HG02870 (cell line): ENCODE data around the gene INPP4A.
"Not testable (repeated sequence)": the region's sequence is repeated elsewhere in the genome, so short reads cannot be mapped to it uniquely, and the experiment has no call there.

Experiments
- ATAC-seq: cut with Tn5 transposase; IDR thresholded peaks from one replicate; pipeline ENCODE4 v1.9.1; 2021; ENCODE audit warnings: mild to moderate bottlenecking, moderate library complexity; ENCODE audit not compliant: unreplicated experiment

Gene INPP4A

DNA sequence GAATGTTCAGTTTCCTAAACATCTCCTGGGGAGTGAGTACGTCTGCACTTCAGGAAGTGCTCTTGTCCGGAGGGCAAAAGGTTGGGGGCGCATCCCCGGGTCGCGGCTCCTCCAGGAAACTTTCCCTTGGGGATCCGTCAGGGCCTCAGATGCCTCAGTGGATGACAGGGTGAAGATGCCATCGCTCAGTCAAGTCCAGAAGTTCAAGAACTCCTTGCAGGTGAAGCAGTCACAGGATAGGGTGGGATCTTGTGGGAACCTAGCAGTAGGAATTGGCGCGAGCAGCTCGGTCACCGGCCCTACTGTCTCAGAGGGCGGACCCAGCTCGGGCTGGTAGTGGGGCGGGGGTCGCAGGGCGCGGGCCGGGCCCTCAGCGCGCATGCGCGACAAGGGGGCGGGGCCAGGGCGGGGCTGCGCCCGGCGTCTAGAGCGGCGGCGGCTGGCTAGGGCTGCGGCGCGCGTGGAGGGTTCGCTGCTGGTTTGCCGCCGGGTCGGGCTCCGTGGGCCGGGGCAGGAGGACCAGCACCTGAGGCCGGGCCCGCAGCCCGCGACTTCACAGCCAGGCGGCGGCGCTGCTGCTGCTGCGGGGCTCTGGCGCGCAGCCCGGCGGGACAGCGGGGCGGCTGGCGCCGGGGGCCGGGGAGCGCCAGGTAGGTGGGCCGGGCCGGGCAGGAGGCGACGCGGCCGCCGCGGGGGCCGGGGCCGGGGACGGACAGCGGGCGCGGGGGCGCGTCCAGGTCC lies at the start of gene INPP4A:
TSS of gene INPP4A (plus strand) at position 423 of the 741 bp plus-strand sequence. CDS start 75,191 bp downstream, outside the sequence.
- ATAC-seq = peak; percentile 75

- no peak for ATAC-seq
These were observed 48.7 kb upstream of the INPP4A start for GRCh38 chr2:98395977-98396376.

- no peak for ATAC-seq
These were observed 47.8 kb upstream of the INPP4A start for GRCh38 chr2:98396745-98397355.

DNA sequence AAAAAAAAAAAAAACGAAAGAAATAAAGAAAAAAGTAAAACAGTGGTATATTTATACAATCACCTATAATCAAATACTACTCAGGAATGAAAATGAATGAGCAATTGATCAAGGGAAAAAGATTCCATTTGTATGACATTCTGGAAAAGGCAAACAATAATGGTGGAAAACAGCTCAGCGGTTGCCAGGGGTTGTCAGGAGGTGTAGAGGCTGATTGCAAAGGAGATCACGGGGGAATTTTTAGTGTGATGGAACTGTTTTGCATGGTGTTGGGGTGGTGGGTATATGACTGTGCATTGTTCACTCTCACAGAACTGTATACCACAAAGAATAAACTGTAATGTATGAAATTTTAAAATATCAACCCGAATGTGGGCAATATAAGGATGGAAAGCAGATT lies 45.5 kb upstream of the INPP4A start:
- no peak for ATAC-seq

GRCh38 chr2:98403878-98404277 lies 40.8 kb upstream of the INPP4A start:
- ATAC-seq = no peak

- no peak for ATAC-seq
These were observed 40.0 kb upstream of the INPP4A start for GRCh38 chr2:98404556-98405250.

- no peak for ATAC-seq
These were observed 39.4 kb upstream of the INPP4A start for GRCh38 chr2:98405301-98405700.

GRCh38 chr2:98408155-98408554 lies 36.5 kb upstream of the INPP4A start:
- no peak for ATAC-seq

DNA sequence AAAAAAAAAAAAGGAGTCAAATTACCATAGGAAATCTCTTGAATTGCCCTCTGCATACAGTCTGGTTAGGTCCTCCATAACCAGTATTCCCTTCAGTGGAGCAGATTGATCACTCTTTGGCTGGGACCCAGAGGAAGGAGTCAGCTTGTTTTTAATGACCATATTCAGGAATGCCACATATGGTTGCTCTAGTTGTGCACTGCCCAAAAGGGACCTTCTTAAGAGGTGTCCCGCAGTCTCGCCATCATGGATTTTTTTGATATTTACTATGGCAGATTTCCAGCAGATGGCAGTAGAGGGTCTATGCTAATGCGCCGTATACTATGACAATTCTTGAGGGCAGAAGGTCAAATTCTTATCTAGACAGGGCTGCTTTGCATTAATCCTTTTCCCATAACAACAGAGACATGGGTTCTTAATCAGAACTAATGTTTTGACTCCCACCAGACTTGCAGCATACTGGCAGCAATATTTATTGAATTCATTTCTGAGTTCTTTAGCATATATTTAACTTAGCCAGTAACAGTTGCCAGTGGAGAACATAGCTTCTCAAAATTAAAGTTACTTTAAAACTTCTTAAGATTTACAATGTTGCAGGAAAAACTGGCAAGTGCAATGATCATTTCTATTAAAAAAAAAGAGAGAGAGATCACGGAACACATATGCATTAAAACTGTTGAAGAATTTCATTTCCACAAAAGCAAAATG lies 31.8 kb upstream of the INPP4A start:
- ATAC-seq = no peak

- not testable (repeated sequence) for ATAC-seq
These were observed 30.4 kb upstream of the INPP4A start for GRCh38 chr2:98414246-98414645.

DNA sequence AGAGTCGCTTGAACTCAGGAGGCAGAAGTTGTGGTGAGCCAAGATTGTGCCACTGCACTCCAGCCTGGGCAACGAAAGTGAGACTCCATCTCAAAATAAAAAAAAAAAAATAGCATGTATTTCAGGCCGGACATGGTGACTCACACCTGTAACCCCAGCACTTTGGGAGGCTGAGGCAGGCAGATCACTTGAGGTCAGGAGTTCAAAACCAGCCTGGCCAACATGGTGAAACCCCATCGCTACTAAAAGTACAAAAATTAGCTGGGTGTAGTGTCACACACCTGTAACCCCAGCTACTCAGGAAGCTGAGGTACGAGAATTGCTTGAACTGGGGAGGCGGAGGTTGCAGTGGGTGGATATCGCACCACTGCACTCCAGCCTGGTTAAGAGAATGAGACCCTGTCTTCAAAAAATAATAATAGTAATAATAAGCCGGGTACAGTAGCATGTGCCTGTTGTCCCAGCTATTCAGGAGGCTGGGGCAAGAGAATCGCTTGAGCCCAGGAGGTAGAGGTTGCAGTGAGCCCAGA lies 28.9 kb upstream of the INPP4A start:
- not testable (repeated sequence) for ATAC-seq

- no peak for ATAC-seq
These were observed 28.1 kb upstream of the INPP4A start for GRCh38 chr2:98416383-98417159.

DNA sequence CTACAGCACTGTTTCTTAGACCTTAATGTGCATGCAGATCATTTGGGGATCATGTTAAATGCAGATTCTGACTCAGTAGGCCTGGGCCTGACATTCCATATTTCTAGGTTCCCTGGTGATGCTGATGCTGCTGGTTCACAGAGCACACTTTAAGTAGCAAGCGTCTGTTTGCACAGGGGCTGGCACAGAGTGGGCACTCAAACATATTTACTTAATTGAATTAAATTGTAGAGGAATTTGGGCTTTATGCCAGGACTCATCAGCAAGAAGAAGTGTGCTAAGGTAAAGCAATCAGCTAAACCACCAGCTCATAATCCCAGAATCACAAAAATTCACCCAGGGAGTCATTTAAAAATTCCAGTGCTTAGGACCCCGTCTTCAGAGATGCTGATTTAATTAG lies 25.1 kb upstream of the INPP4A start:
- ATAC-seq = no peak

- ATAC-seq = no peak
These were observed 24.5 kb upstream of the INPP4A start for GRCh38 chr2:98419977-98420725.

- no peak for ATAC-seq
These were observed 22.2 kb upstream of the INPP4A start for GRCh38 chr2:98422449-98422848.

DNA sequence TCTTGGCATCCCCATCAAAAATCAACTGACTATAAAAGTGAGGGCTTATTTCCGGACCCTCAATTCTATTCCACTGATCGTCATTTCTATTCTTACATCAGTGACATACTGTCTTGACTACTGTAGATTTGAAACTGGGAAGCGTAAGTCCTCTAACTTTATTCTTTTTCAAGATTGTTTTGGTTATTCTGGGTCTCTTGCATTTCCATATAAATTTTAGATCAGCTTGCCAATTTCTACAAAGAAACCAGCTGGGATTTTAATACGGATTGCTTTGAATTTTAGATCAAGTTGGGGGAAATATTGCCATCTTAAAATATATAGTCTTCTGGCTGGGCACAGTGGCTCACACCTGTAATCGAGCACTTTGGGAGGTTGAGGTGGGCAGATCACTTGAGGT lies 17.9 kb upstream of the INPP4A start:
- ATAC-seq = no peak

- ATAC-seq = no peak
These were observed 12.5 kb upstream of the INPP4A start for GRCh38 chr2:98432145-98432544.

DNA sequence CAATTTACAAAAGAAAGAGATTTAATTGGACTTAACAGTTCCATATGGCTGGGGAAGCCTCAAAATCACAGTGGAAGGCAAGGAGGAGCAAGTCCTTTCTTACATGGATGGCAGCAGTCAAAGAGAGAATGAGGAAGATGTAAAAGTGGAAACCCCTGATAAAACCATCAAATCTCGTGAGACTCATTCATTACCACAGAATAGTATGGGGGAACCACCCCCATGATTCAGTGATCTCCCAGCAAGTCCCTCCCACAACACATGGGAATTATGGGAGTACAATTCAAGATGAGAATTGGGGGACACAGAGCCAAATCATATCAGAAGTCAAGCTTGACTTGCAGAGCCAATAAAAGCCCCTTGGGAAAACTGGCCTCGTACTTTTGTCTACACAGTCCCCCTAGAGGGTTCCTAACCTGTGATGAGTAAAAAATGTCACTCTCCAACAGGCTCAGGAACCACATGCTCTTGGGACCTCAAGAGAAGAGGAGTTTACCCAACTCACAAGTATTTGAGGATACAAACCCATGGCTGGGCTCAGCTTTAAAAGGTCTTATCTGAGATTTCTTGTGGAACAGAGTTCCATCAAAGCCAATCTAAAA lies 11.2 kb upstream of the INPP4A start:
- ATAC-seq = no peak

DNA sequence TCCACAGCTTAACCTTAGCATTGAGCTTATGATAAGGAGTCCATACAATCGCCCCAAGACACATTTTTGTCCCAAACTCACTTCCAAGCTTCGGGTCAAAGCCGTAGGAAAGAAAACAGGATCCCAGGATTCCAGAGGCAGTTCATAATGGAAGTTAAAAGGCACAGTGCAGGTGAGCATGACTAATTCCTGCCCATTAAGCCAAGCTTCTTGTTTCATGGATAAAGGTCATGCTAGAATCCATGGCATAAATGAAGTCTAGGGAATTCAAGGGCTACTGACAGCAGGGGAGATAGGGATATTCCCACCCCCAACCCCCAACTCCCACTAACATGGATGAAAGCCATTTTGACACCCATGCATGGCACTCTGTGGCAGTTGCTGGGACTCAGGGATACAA lies 10.2 kb upstream of the INPP4A start:
- no peak for ATAC-seq
